GM12864 (cell line): ENCODE data around the gene TRIM75.
"Not testable (repeated sequence)": the region's sequence is repeated elsewhere in the genome, so short reads cannot be mapped to it uniquely, and the experiment has no call there.

ENCODE experiments used
- DNase-seq: peaks from one replicate; pipeline ENCODE4 v3.0.0-alpha.2; 2011; ENCODE audit warnings: low read depth
- H3K4me3 ChIP-seq: 2 replicates; pipeline ENCODE4 v1.5.1; 2011; ENCODE audit warnings: mild to moderate bottlenecking, low read depth, low read length, control low read depth
- TF ChIP-seq, protein P1 (sequence below): IDR thresholded peaks from 2 replicates; pipeline ENCODE4 v1.5.1; 2011; ENCODE audit warnings: low read depth, mild to moderate bottlenecking, moderate library complexity, low read length, control low read depth, inconsistent platforms; ENCODE audit errors: missing control alignments

TRIM75 gene

GRCh38 chr4:165079476-165079875 is 25.8 kb downstream of the TRIM75 start:
- DNase-seq = no peak
- no peak overlapping the region for H3K4me3 ChIP-seq
- TF ChIP-seq, protein P1, sequence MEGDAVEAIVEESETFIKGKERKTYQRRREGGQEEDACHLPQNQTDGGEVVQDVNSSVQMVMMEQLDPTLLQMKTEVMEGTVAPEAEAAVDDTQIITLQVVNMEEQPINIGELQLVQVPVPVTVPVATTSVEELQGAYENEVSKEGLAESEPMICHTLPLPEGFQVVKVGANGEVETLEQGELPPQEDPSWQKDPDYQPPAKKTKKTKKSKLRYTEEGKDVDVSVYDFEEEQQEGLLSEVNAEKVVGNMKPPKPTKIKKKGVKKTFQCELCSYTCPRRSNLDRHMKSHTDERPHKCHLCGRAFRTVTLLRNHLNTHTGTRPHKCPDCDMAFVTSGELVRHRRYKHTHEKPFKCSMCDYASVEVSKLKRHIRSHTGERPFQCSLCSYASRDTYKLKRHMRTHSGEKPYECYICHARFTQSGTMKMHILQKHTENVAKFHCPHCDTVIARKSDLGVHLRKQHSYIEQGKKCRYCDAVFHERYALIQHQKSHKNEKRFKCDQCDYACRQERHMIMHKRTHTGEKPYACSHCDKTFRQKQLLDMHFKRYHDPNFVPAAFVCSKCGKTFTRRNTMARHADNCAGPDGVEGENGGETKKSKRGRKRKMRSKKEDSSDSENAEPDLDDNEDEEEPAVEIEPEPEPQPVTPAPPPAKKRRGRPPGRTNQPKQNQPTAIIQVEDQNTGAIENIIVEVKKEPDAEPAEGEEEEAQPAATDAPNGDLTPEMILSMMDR = no peak

GRCh38 chr4:165084787-165085186 is 31.1 kb downstream of the TRIM75 start:
- not testable (repeated sequence) for DNase-seq, H3K4me3 ChIP-seq

- no peak for DNase-seq
- TF ChIP-seq, protein P1 = no peak
- no peak overlapping the region for H3K4me3 ChIP-seq
Observed at GRCh38 chr4:165085946-165086345, 32.3 kb downstream of the TRIM75 start.

DNA sequence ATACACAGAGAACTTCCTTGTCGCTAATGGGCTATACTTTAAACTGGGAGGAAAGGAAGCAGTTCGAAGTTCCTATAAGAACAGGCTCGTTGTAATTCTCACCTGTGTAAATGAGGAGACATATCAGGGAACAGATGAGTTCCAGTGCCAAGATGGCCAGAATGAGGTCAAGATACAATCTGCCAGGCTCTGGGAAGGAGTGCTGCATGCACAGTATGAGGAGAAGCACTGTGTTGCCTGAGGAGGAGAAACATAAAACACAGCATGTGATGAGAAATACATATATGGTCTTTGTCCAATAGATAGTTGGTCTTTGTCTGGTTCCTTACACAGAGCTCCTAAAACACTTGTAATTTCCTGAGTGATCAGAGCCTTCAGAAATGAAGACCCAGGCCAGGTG is 34.7 kb downstream of the TRIM75 start:
- no peak for DNase-seq
- TF ChIP-seq, protein P1 = no peak
- H3K4me3 ChIP-seq = no peak overlapping the region

DNA sequence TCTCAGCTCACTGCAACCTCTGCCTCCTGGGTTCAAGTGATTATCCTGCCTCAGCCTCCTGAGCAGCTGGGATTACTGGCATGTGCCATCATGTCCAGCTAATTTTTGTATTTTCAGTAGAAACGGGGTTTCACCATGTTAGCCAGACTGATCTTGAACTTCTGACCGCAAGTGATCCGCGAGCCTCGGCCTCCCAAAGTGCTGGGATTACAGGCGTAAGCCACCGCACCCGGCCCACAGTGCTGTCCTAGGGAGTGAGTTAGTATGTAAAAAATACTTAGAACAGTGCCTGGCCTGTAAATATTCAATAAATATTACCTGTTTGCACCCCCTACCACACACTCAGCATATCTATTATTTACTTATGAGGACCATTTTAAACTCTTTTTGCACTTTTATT is 38.5 kb downstream of the TRIM75 start:
- H3K4me3 ChIP-seq, DNase-seq: not testable (repeated sequence)

GRCh38 chr4:165094873-165095272 is 41.2 kb downstream of the TRIM75 start:
- TF ChIP-seq, protein P1 = no peak
- DNase-seq = no peak
- H3K4me3 ChIP-seq = no peak overlapping the region

- H3K4me3 ChIP-seq = no peak overlapping the region
- TF ChIP-seq, protein P1 = no peak
- DNase-seq = no peak
Observed at GRCh38 chr4:165095291-165095690, 41.6 kb downstream of the TRIM75 start.

DNA sequence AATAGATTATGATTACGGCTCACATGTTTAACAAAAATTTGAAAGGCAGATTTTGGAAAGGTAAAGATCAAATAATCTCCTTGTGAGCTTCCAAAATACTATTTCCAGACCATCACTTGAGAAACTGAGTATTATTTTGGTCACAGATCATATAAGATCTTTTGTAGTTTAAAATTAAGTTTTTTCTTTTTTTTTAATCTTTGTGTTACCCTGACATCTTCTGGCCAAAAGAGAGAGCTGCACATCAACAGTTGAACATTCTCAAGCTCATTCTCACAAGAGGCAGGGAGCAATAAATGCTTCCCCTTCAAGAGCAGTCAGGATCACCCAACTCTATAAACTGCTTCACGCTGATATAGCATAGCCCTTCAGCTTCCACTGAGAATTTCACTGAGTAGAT is 43.1 kb downstream of the TRIM75 start:
- no peak for DNase-seq

More for the DNA sequence above, 43.1 kb downstream of the TRIM75 start:
- TF ChIP-seq, protein P1 = peak; percentile 44
- H3K4me3 ChIP-seq = no peak overlapping the region
